Smooth muscle cell (in vitro differentiated cells): ENCODE data around the gene TMEM214. TPM values are rescaled to one million over a fixed set of nuclear protein-coding genes. Genes with fewer than 3 reads are reported as not detected.

Experiments
- DNase-seq: peaks from one replicate; lab custom pipeline; 2025; ENCODE audit not compliant: unreplicated experiment; lab: John Stamatoyannopoulos, UW
- H2AFZ ChIP-seq: fragments of 200-600 bp; sonication (generic); 2 replicates; pipeline ENCODE4 v1.6.0; 2016; ENCODE audit warnings: antibody characterized with exemption, low read depth, mild to moderate bottlenecking
- H3F3A ChIP-seq: fragments of 200-600 bp; sonication (generic); 2 replicates; pipeline ENCODE4 v1.6.0; 2017; ENCODE audit warnings: antibody characterized with exemption, low read depth
- H3K27ac ChIP-seq: fragments of 200-600 bp; sonication (generic); 2 replicates; pipeline ENCODE4 v1.5.1; 2016; ENCODE audit warnings: low read depth, mild to moderate bottlenecking
- H3K27me3 ChIP-seq: fragments of 200-600 bp; sonication (generic); 2 replicates; pipeline ENCODE4 v1.6.1; 2016; ENCODE audit warnings: low read depth, mild to moderate bottlenecking
- H3K36me3 ChIP-seq: fragments of 200-600 bp; sonication (generic); 2 replicates; pipeline ENCODE4 v1.5.1; 2016; ENCODE audit warnings: low read depth
- H3K4me1 ChIP-seq: fragments of 200-600 bp; sonication (generic); 2 replicates; pipeline ENCODE4 v1.5.1; 2016; ENCODE audit warnings: low read depth
- H3K4me2 ChIP-seq: fragments of 200-600 bp; sonication (generic); 2 replicates; pipeline ENCODE4 v1.6.0; 2016; ENCODE audit warnings: mild to moderate bottlenecking
- H3K4me3 ChIP-seq: fragments of 200-600 bp; sonication (generic); 2 replicates; pipeline ENCODE4 v1.5.1; 2016; ENCODE audit warnings: mild to moderate bottlenecking
- H3K79me2 ChIP-seq: fragments of 200-600 bp; sonication (generic); 2 replicates; pipeline ENCODE4 v1.6.0; 2016; ENCODE audit warnings: low read depth, mild to moderate bottlenecking
- H3K9ac ChIP-seq: fragments of 200-600 bp; sonication (generic); 2 replicates; pipeline ENCODE4 v1.6.0; 2016; ENCODE audit warnings: low read depth
- H3K9me3 ChIP-seq: fragments of 200-600 bp; sonication (generic); replicated peaks from 2 replicates; pipeline ENCODE4 v1.5.1; 2016; ENCODE audit warnings: low read depth
- H4K20me1 ChIP-seq: fragments of 200-600 bp; sonication (generic); 2 replicates; pipeline ENCODE4 v1.6.0; 2016; ENCODE audit warnings: low read depth
- WGBS: methylation state at CpG from one replicate; pipeline ENCODE4 v1.1.7; 2016; ENCODE audit warnings: low lambda C conversion rate; 5-methylcytosine and 5-hydroxymethylcytosine counted together
- polyA plus RNA-seq: library from polyadenylated mRNA; unstranded; fragments of >200 nt; fragmentation: Nextera tagmentation; extraction: Ambion mirVana; gene quantifications from 2 replicates; pipeline ENCODE4 v1.2.1, GENCODE V29; 2016
- total RNA-seq: library from RNA; depleted of rRNA; stranded (reverse); fragments of >200 nt; gene quantifications from 2 replicates; pipeline ENCODE4 v1.2.3, GENCODE V29; 2014
- TF ChIP-seq, protein P1 (sequence below): fragments of 200-600 bp; sonication (generic); IDR thresholded peaks from 2 replicates; pipeline ENCODE4 v1.5.1; 2017; ENCODE audit warnings: borderline replicate concordance, mild to moderate bottlenecking, antibody characterized with exemption; ENCODE audit not compliant: insufficient read depth, poor library complexity, severe bottlenecking

The TMEM214 gene
- total and polyA plus RNA-seq, 2 experiments from 2014 or later = 79.6 to 99.7 TPM

DNA sequence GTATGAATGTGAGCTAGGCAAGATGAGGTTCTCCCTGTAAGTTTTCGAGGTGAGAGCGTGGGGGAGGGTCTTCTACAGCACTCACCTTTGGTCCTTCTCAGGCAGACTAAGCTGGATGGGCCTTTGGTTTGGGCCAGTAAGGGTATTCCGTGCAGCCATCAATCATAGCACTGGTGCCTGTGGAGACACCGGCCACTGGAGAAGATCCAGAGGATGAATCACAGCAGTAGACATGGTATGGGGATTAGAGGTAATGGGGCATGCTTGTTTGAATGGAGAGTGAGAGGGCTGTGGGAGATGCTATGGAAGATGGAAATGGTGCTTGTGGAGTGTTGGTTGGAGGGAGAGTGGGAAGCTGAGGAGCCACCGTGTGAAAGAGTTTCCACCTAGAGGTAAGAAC is 46.2 kb upstream of the TMEM214 start:
- Histone ChIP-seq H3K79me2 (peaks cover 5% of the 10 kb centered on the region), H2AFZ (no peak overlapping the region), H3K4me1 (peaks cover 6% of the 10 kb centered on the region), H3K4me3 (no peak overlapping the region), H4K20me1 (peaks cover 78% of the 10 kb centered on the region), H3K27me3 (no peaks in the 10 kb centered on the region), H3F3A (peaks cover 9% of the 10 kb centered on the region), H3K36me3 (no peaks in the 10 kb centered on the region), H3K27ac (no peak overlapping the region), H3K9ac (no peak overlapping the region), H3K4me2 (no peak overlapping the region), H3K9me3 (no peaks in the 10 kb centered on the region)
- DNase-seq = no peak
- TF ChIP-seq, protein P1, sequence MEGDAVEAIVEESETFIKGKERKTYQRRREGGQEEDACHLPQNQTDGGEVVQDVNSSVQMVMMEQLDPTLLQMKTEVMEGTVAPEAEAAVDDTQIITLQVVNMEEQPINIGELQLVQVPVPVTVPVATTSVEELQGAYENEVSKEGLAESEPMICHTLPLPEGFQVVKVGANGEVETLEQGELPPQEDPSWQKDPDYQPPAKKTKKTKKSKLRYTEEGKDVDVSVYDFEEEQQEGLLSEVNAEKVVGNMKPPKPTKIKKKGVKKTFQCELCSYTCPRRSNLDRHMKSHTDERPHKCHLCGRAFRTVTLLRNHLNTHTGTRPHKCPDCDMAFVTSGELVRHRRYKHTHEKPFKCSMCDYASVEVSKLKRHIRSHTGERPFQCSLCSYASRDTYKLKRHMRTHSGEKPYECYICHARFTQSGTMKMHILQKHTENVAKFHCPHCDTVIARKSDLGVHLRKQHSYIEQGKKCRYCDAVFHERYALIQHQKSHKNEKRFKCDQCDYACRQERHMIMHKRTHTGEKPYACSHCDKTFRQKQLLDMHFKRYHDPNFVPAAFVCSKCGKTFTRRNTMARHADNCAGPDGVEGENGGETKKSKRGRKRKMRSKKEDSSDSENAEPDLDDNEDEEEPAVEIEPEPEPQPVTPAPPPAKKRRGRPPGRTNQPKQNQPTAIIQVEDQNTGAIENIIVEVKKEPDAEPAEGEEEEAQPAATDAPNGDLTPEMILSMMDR = no peak
- 85% methylated on average over 5 of the region's 5 CpGs for WGBS

DNA sequence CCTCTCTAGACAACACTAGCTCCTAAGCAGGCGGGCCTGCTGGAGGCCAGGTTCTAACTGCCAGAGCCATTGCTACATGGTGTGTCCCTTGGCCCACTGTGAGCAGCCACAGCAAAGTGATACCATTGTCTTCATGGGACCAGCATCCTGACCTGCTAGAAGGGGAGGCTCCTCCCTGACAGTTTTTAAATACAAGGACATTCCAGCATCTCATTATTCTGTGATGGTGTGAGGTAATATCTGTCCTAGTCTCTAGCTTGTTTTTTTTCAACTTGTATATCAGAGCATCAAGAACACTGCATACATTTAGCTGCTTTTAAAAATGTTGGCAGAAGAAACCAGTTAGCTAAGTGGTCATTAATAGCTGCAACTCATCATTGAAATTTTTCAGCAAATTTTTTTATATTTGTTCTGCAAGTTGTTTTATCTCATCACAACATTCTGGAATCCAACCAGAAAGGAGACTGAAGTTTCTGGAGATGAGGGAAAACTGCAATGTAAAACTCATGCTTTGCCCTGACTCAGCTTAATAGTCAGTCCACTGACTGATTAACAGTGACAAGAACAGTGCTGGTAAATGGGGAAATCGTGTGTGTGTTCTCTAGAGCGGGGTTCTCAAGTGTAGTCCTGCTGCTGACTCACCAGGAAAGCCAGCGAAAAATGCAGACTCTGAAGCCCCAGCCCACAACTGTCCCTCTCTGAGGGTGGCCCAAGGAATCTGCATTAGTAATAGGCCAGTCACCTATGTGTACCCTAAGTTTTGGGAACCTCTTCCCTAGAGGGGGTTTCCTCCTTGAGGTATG is 44.5 kb upstream of the TMEM214 start:
- no peak overlapping the region for H2AFZ ChIP-seq
- peak overlapping the region; percentile 49 for H3K27ac ChIP-seq
- H3K4me1 ChIP-seq = peaks cover 6% of the 10 kb centered on the region
- H3K4me2 ChIP-seq = peak overlapping the region; percentile 40
- peaks cover 9% of the 10 kb centered on the region for H3F3A ChIP-seq
- H3K4me3 ChIP-seq = no peak overlapping the region
- no peak for DNase-seq
- no peaks in the 10 kb centered on the region for H3K36me3 ChIP-seq
- no peaks in the 10 kb centered on the region for H3K27me3 ChIP-seq
- no peak overlapping the region for H3K9ac ChIP-seq
- peaks cover 82% of the 10 kb centered on the region for H4K20me1 ChIP-seq
- TF ChIP-seq, protein P1 = no peak
- no peaks in the 10 kb centered on the region for H3K79me2 ChIP-seq
- WGBS = 30% methylated on average over 4 of the region's 4 CpGs
- H3K9me3 ChIP-seq = no peaks in the 10 kb centered on the region

DNA sequence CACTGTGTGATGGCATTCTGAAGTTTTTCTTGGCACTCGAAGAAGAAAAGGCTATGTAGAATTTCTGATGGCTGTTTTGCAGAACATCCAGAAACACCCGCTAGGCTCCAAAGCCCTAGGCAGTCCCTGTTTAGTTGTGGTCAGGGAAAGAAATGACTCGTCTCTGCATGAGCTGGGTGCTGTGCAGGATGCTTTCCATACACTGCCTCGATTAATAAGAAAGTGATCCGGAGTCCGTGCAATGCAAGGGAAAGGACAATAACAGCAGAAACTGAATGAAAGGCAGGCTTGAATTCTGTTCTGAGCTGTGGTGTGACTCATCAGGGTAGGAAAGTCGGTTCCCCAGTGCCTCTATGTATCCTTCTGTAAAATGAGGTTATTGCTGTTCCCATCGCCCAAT is 43.6 kb upstream of the TMEM214 start:
- Histone ChIP-seq H3K36me3 (no peaks in the 10 kb centered on the region), H3K4me2 (peak overlapping the region; percentile 40), H3K79me2 (no peaks in the 10 kb centered on the region), H3K4me1 (peaks cover 6% of the 10 kb centered on the region), H3K27me3 (no peaks in the 10 kb centered on the region), H3K9me3 (no peaks in the 10 kb centered on the region), H3K4me3 (no peak overlapping the region), H3F3A (peaks cover 9% of the 10 kb centered on the region), H3K27ac (peak overlapping the region; percentile 49), H3K9ac (no peak overlapping the region), H4K20me1 (peaks cover 84% of the 10 kb centered on the region), H2AFZ (no peak overlapping the region)
- TF ChIP-seq, protein P1 = no peak
- DNase-seq = no peak
- WGBS = 47% methylated on average over 8 of the region's 8 CpGs

DNA sequence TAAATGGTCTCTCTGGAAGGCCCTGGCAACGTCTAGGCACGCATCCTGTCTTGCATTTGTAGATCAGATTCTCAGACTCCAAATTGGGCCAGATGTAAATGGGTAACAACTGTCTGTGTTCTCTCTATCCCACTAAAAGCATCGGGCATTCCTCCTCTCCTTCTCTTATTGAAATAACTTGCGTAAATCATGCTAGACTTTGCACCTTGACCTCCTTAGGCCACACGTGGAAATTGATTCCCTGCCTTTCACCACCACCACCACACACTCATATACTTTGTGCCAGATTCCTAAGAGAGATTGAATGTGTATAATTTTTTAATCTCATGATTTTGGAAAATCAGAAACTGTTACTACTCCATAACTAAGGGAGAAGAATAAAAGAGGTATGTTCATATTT is 41.0 kb upstream of the TMEM214 start:
- no peak overlapping the region for H3K27ac ChIP-seq
- H3F3A ChIP-seq = peaks cover 9% of the 10 kb centered on the region
- H3K27me3 ChIP-seq = no peaks in the 10 kb centered on the region
- H3K4me1 ChIP-seq = peaks cover 6% of the 10 kb centered on the region
- no peaks in the 10 kb centered on the region for H3K79me2 ChIP-seq
- peaks cover 86% of the 10 kb centered on the region for H4K20me1 ChIP-seq
- TF ChIP-seq, protein P1 = no peak
- H3K9ac ChIP-seq = no peak overlapping the region
- no peaks in the 10 kb centered on the region for H3K36me3 ChIP-seq
- DNase-seq = no peak
- 93% methylated on average over 5 of the region's 5 CpGs for WGBS
- H3K4me2 ChIP-seq = no peak overlapping the region
- H2AFZ ChIP-seq = no peak overlapping the region
- no peak overlapping the region for H3K4me3 ChIP-seq
- no peaks in the 10 kb centered on the region for H3K9me3 ChIP-seq
